A673 (cell line): ENCODE results near the gene BANP. TPM values are rescaled to one million over a fixed set of nuclear protein-coding genes. Genes with fewer than 3 reads are reported as not detected.
A peak's percentile ranks its signal among the peaks of the same experiment; 100 is the strongest.
"Not testable (repeated sequence)": the region's sequence is repeated elsewhere in the genome, so short reads cannot be mapped to it uniquely, and the experiment has no call there.

Experiments
- BruUV-seq: library from RNA; stranded (reverse); fragments of 400-500 nt; replicated peaks from 2 replicates; lab custom pipeline; 2021; lab: Mats Ljungman, UMichigan
- CTCF ChIA-PET: fragments of 300-600 bp; sonication (Branson Sonifier 250); formaldehyde crosslinking; loops from one replicate; lab custom pipeline; 2022; ENCODE audit warnings: antibody characterized with exemption; lab: Charles Lee
- POLR2A ChIA-PET: fragments of 300-600 bp; sonication (Branson Sonifier 250); formaldehyde crosslinking; loops from one replicate; lab custom pipeline; 2022; ENCODE audit warnings: antibody characterized with exemption; ENCODE audit not compliant: low non-redundant PET; lab: Charles Lee
- DNase-seq: peaks from one replicate; pipeline ENCODE4 v3.0.0-alpha.2; 2015; ENCODE audit warnings: low spot score
- H3K27ac ChIP-seq: fragments of 200-600 bp; sonication (generic); 2 replicates; pipeline ENCODE4 v1.5.1; 2016; ENCODE audit warnings: mixed run types, low read depth, mild to moderate bottlenecking, mixed read lengths, antibody characterized with exemption, low read length; ENCODE audit not compliant: poor library complexity, severe bottlenecking
- H3K27me3 ChIP-seq: fragments of 200-600 bp; sonication (generic); replicated peaks from 2 replicates; pipeline ENCODE4 v1.6.1; 2017; ENCODE audit warnings: mixed run types, low read depth, mild to moderate bottlenecking, mixed read lengths, antibody characterized with exemption, low read length; ENCODE audit not compliant: insufficient read depth, poor library complexity
- H3K36me3 ChIP-seq: fragments of 200-600 bp; sonication (generic); 2 replicates; pipeline ENCODE4 v1.6.1; 2016; ENCODE audit warnings: mixed run types, mild to moderate bottlenecking, mixed read lengths, antibody characterized with exemption, low read length; ENCODE audit not compliant: insufficient read depth, poor library complexity, severe bottlenecking
- H3K4me1 ChIP-seq: fragments of 200-600 bp; sonication (generic); 2 replicates; pipeline ENCODE4 v1.6.1; 2017; ENCODE audit warnings: mixed run types, mild to moderate bottlenecking, mixed read lengths, antibody characterized with exemption, low read length; ENCODE audit not compliant: insufficient read depth, poor library complexity, severe bottlenecking
- H3K4me3 ChIP-seq: fragments of 200-600 bp; sonication (generic); 2 replicates; pipeline ENCODE4 v1.5.1; 2016; ENCODE audit warnings: low read depth, mixed run types, mild to moderate bottlenecking, mixed read lengths, low read length; ENCODE audit not compliant: poor library complexity, severe bottlenecking
- H3K9me3 ChIP-seq: fragments of 200-600 bp; sonication (generic); 2 replicates; pipeline ENCODE4 v1.6.1; 2016; ENCODE audit warnings: mixed run types, low read depth, mild to moderate bottlenecking, mixed read lengths, antibody characterized with exemption, low read length; ENCODE audit not compliant: poor library complexity, severe bottlenecking
- EZH2 ChIP-seq: fragments of 200-600 bp; sonication (generic); IDR thresholded peaks from 2 replicates; pipeline ENCODE4 v1.6.1; 2017; ENCODE audit warnings: borderline replicate concordance, low read depth, mild to moderate bottlenecking, mixed read lengths, antibody characterized with exemption, low read length; ENCODE audit not compliant: poor library complexity, severe bottlenecking
- intact Hi-C: fragments of 100-400 bp; cut with micrococcal nuclease; formaldehyde crosslinking; loops from one replicate; pipeline ENCODE4 v1.10.0; 2022; ENCODE audit not compliant: unreplicated experiment
- total RNA-seq: library from RNA; stranded (reverse); gene quantifications from 2 replicates; pipeline ENCODE4 v1.2.3, GENCODE V29; 2021
- TF ChIP-seq, protein P1 (sequence below): fragments of 300-800, 200-600 bp; sonication (generic); conservative IDR thresholded peaks from 2 replicates; pipeline ENCODE4 v1.5.1; 2017; ENCODE audit warnings: low read depth, mild to moderate bottlenecking, antibody characterized with exemption, low read length, moderate library complexity, mixed read lengths

BANP gene
- total RNA-seq, 1 experiment from 2014 or later: 44.3 TPM

DNA sequence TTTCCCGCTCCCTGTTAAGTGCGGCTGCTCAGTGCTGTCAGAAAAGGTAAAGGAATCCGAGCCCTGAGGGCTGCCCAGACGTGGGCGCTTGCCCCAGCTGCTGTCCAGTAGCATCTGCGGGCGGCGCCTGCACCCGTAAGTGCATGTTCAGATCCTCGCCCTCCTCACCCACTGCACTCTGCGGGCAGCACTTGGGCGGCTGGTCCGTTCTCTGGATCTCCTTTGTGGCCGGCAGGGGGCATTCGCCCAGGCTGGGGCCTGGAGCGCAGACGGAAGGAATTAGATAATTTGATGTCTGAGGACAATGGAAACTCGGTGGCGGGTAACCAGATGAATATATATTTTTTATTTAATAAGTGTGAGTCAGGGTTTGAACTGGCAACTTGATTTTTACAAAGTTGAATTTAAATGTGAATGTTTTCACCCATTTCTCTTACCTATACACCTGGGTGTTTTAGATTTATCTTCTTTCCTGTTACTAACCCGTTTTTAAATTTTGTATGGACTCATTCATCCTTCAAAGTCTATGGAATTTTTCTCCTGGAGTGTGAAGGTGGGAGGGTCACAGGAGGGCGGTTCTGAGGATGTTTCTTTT, 73.4 kb downstream of the BANP start:
- TF ChIP-seq, protein P1, sequence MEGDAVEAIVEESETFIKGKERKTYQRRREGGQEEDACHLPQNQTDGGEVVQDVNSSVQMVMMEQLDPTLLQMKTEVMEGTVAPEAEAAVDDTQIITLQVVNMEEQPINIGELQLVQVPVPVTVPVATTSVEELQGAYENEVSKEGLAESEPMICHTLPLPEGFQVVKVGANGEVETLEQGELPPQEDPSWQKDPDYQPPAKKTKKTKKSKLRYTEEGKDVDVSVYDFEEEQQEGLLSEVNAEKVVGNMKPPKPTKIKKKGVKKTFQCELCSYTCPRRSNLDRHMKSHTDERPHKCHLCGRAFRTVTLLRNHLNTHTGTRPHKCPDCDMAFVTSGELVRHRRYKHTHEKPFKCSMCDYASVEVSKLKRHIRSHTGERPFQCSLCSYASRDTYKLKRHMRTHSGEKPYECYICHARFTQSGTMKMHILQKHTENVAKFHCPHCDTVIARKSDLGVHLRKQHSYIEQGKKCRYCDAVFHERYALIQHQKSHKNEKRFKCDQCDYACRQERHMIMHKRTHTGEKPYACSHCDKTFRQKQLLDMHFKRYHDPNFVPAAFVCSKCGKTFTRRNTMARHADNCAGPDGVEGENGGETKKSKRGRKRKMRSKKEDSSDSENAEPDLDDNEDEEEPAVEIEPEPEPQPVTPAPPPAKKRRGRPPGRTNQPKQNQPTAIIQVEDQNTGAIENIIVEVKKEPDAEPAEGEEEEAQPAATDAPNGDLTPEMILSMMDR: peak; percentile 73
- H3K4me3 ChIP-seq, BruUV-seq, H3K36me3 ChIP-seq, H3K27me3 ChIP-seq, H3K4me1 ChIP-seq, POLR2A ChIA-PET, H3K9me3 ChIP-seq: not testable (repeated sequence)
- DNase-seq: peak; percentile 82
- intact Hi-C loops: loop anchor here (10.0 kb wide), 1 partner anchor 70 kb away; the partner anchor contains the start of gene BANP
- peak overlapping the region; percentile 42 for H3K27ac ChIP-seq
- CTCF ChIA-PET: interaction anchor here (0.6 kb wide), 1 partner anchor 1919 kb away, joined by 4 read pairs; no protein-coding TSS in a partner anchor

DNA sequence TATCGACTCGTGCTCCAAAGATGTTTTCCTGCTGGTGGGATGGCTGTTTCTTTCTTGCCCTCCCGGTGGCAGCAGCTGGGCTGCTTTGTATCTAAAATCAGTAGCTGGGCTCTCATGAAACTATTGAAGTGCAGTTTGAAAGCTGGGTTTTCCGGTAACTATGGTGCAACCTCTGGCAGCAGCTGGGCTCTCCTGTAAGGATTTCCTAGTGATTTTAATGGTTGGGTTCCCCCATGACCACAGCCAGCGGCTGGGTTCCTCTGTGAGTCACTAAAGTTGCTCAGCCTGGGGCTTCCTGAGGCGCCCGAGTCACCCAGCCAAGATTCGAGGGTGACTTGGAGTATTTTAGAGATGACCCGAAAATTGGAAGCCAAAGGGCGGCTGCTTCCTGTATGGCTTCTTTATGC, 73.9 kb downstream of the BANP start:
- H3K4me3 ChIP-seq, H3K36me3 ChIP-seq, H3K9me3 ChIP-seq, POLR2A ChIA-PET, BruUV-seq, H3K27me3 ChIP-seq, H3K4me1 ChIP-seq: not testable (repeated sequence)
- peak; percentile 80 for DNase-seq
- peak overlapping the region; percentile 42 for H3K27ac ChIP-seq
- intact Hi-C loops: loop anchor here (10.0 kb wide), 1 partner anchor 70 kb away; the partner anchor contains the start of gene BANP
- CTCF ChIA-PET: interaction anchor here (0.6 kb wide), 1 partner anchor 1919 kb away, joined by 4 read pairs; no protein-coding TSS in a partner anchor

DNA sequence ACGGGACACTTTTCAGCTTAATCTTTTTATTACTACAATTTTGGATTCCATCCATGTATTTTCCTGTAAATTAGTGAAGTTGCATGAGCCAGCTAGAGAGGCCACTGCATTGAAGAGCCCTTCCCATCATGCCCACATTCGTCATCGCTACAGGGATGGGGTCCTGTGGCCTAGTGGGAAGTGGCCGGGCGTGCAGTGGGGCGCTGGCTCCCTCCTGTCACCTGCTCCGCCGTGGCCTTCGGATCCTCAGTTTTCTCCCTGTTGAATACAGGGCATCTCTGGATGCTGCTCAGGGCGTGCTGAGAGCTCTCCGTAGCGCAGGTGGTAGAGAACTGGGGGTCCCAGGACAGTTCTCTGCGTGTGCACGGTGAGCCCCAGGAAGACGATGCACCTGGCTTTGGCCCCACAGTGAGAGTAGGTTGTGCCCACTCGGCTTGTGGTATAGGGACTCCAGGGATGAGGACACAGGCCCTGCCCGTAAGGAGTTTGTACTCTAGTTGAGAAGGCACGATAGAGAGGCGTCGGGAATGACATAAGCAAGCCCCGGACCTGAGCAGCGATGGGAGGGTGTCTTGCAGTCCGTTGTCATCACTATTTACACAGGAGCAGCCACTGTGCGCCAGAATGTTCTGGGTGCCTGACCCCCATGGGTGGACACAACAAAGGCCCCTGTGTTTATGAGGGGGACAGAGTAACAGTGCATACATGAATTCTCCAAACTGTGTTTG, 74.8 kb downstream of the BANP start:
- H3K27me3 ChIP-seq, POLR2A ChIA-PET, H3K4me1 ChIP-seq, BruUV-seq, CTCF ChIA-PET, DNase-seq, H3K4me3 ChIP-seq, H3K9me3 ChIP-seq, H3K36me3 ChIP-seq: not testable (repeated sequence)
- intact Hi-C loops: loop anchor here (10.0 kb wide), 1 partner anchor 71 kb away; the partner anchor contains the start of gene BANP
- peak overlapping the region; percentile 42 for H3K27ac ChIP-seq

DNA sequence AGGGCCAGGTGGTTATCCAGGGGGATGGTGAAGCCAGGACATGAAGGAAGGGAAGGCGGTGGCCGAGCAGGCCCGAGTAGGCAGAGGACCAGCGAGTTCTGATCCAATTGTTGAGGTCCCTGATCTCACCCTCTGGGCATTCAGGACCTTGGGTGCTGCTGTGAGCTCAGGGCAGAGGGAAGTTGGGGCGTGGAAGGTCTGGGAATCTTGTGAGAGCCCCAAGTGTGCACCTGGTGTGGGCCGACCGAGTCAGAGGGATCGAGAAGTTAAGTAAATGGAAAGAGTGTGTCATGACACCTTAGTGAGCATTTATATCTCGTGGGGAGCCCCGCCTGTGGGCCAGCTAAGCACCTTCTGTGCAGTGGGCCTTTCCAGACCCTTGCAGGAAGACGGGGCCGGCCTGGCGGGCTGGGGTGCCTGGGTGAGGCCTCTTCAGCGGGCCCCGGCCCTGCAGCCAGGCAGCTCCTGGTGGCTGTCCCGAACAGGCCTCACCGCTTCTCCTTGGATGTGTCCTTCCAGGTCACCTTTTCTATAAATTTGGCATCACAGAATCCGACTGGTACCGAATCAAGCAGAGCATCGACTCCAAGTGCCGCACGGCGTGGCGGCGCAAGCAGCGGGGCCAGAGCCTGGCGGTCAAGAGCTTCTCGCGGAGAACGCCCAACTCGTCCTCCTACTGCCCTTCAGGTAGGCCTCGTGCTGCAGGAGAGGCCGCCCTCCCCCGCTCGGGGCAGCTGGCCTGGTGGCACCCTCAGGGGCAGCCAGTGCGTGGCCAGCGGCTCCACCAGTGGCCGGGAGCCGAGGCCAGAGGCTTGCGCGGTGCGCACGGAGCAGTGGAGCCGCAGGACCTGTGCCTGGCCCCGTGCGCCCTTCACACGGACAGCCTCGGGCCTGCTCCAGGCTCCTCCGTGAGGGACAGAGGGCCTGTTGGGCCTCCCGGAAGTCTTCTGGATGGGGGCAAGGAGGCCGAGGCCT, 76.0 kb downstream of the BANP start:
- no peak for TF ChIP-seq EZH2
- TF ChIP-seq, protein P1: no peak
- CTCF ChIA-PET: no interaction called here

DNA sequence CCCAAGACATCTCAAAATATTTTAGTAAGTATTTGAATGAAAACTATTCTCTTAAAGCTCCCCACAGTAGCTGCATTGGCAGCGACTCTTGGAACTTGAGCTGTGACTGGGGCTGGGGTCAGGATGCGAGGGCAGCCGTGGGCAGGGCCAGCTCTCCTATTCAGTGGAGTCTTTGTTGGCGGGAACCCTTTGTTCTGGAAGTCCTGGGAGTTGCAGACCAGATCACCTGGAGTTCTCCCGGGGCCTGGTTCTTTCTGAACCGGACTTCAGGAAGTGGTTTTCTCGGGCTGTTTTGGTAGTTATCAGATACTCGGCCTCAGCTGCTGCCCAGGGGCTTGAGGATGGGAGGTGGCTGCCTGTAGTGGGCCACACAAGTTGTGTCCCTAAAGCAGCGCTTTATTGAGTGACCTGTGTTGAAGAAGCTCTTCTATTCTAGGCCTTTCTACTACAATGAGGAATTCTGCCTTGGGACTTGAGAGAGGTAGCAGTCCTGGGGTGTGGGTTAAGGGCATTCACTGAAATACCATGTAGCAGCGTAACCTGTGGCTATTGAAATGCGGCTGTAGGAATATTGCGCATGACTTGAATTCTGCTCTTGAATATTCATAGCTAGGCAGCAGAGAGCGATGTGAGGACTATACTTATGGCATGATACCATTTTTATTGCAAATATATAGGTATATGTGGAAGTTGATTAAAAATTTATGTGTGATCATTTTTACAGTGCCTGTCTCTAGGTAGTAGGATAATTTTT, 77.1 kb downstream of the BANP start:
- H3K4me3 ChIP-seq, DNase-seq, H3K27me3 ChIP-seq, CTCF ChIA-PET, BruUV-seq, H3K36me3 ChIP-seq, H3K4me1 ChIP-seq, H3K9me3 ChIP-seq, POLR2A ChIA-PET, H3K27ac ChIP-seq: not testable (repeated sequence)
- intact Hi-C loops: loop anchor here (10.0 kb wide), 1 partner anchor 74 kb away; the partner anchor contains the start of gene BANP

More for the DNA sequence above, 76.0 kb downstream of the BANP start:
- Histone ChIP-seq H3K4me3 (no peak overlapping the region), H3K27ac (no peak overlapping the region), H3K9me3 (no peaks in the 10 kb centered on the region), H3K4me1 (no peaks in the 10 kb centered on the region), H3K27me3 (no peaks in the 10 kb centered on the region), H3K36me3 (no peaks in the 10 kb centered on the region)
- POLR2A ChIA-PET: interaction anchor here (0.7 kb wide), 1 partner anchor 486 kb away, joined by 5 read pairs; no protein-coding TSS in a partner anchor
- intact Hi-C loops: loop anchor here (10.0 kb wide), 1 partner anchor 72 kb away; the partner anchor contains the start of gene BANP
- no peak for DNase-seq
- no TSS peak for BruUV-seq
